DND-41 (cell line): ENCODE results near the gene ACAT1.

Experiments
- ATAC-seq: fragments of 200-7000 bp; cut with Tn5 transposase; 3 replicates; pipeline ENCODE4 v1.9.1; 2021; ENCODE audit warnings: low read depth; ENCODE audit not compliant: insufficient read depth
- DNase-seq: peaks from one replicate; pipeline ENCODE4 v3.0.0-alpha.2; 2020
- H2AFZ ChIP-seq: 2 replicates; pipeline ENCODE4 v1.6.0; 2012; ENCODE audit warnings: low read depth, low read length
- H3K27ac ChIP-seq: 2 replicates; pipeline ENCODE4 v1.5.1; 2012; ENCODE audit warnings: low read length, inconsistent platforms
- H3K27me3 ChIP-seq: fragments of 200-600 bp; sonication (generic); 2 replicates; pipeline ENCODE4 v1.6.0; 2012; ENCODE audit warnings: low read length, mild to moderate bottlenecking, inconsistent platforms; ENCODE audit not compliant: insufficient read depth, poor library complexity
- H3K36me3 ChIP-seq: 2 replicates; pipeline ENCODE4 v1.5.1; 2012; ENCODE audit warnings: low read length, inconsistent platforms; ENCODE audit not compliant: insufficient read depth
- H3K4me1 ChIP-seq: 2 replicates; pipeline ENCODE4 v1.5.1; 2012; ENCODE audit warnings: mild to moderate bottlenecking, low read length; ENCODE audit not compliant: insufficient read depth
- H3K4me2 ChIP-seq: 2 replicates; pipeline ENCODE4 v1.6.0; 2012; ENCODE audit warnings: mild to moderate bottlenecking, moderate library complexity, low read length, inconsistent platforms; ENCODE audit not compliant: insufficient read depth
- H3K4me3 ChIP-seq, 2 experiments: fragments of 200-600 bp in 1 of 2; shearing (Covaris generic) in 1 of 2; 2 replicates each; pipeline ENCODE4 v1.5.1; 2012 to 2016; ENCODE audit warnings: inconsistent platforms in 2 of 2, low read length in 2 of 2, mild to moderate bottlenecking in 2 of 2, low read depth in 1 of 2, moderate library complexity in 1 of 2
- H3K79me2 ChIP-seq: 2 replicates; pipeline ENCODE4 v1.6.0; 2012; ENCODE audit warnings: low read length, inconsistent platforms; ENCODE audit not compliant: insufficient read depth
- H3K9ac ChIP-seq: 2 replicates; pipeline ENCODE4 v1.6.0; 2012; ENCODE audit warnings: low read depth, mild to moderate bottlenecking, inconsistent platforms, low read length, moderate library complexity
- H3K9me3 ChIP-seq: 2 replicates; pipeline ENCODE4 v1.5.1; 2012; ENCODE audit warnings: low read length, moderate library complexity, mild to moderate bottlenecking, inconsistent platforms; ENCODE audit not compliant: insufficient read depth, severe bottlenecking
- H4K20me1 ChIP-seq: 2 replicates; pipeline ENCODE4 v1.6.0; 2012; ENCODE audit warnings: low read length; ENCODE audit not compliant: insufficient read depth
- CTCF ChIP-seq: IDR thresholded peaks from 2 replicates; pipeline ENCODE4 v1.5.1; 2012; ENCODE audit warnings: borderline replicate concordance, low read length, moderate library complexity, mild to moderate bottlenecking; ENCODE audit not compliant: poor library complexity, severe bottlenecking; ENCODE audit errors: extremely low read depth
- EZH2 ChIP-seq: IDR thresholded peaks from 3 replicates; pipeline ENCODE4 v1.6.1; 2012; ENCODE audit warnings: borderline replicate concordance, low read depth, mild to moderate bottlenecking, moderate library complexity, low read length, inconsistent platforms; ENCODE audit not compliant: severe bottlenecking

ACAT1 gene

GRCh38 chr11:108147150-108147549 lies 25.8 kb downstream of the ACAT1 start:
- H3K4me2 ChIP-seq = no peak overlapping the region
- no peak overlapping the region for H2AFZ ChIP-seq
- H3K27me3 ChIP-seq = no peaks in the 10 kb centered on the region
- no peaks in the 10 kb centered on the region for H3K4me1 ChIP-seq
- ATAC-seq (no peak), DNase-seq (no peak)
- H3K9me3 ChIP-seq = no peaks in the 10 kb centered on the region
- H4K20me1 ChIP-seq = no peaks in the 10 kb centered on the region
- H3K4me3 ChIP-seq = no peak overlapping the region
- peaks cover 65% of the 10 kb centered on the region for H3K36me3 ChIP-seq
- H3K9ac ChIP-seq = no peak overlapping the region
- no peak for TF ChIP-seq CTCF
- TF ChIP-seq EZH2 = no peak
- no peaks in the 10 kb centered on the region for H3K79me2 ChIP-seq
- no peak overlapping the region for H3K27ac ChIP-seq

GRCh38 chr11:108148556-108148955 lies 27.2 kb downstream of the ACAT1 start:
- H3K27me3 ChIP-seq = no peaks in the 10 kb centered on the region
- H2AFZ ChIP-seq = no peak overlapping the region
- DNase-seq (no peak), ATAC-seq (no peak)
- peaks cover 74% of the 10 kb centered on the region for H3K36me3 ChIP-seq
- H3K27ac ChIP-seq = no peak overlapping the region
- H3K79me2 ChIP-seq = no peaks in the 10 kb centered on the region
- H3K4me3 ChIP-seq = no peak overlapping the region
- no peaks in the 10 kb centered on the region for H4K20me1 ChIP-seq
- H3K9ac ChIP-seq = no peak overlapping the region
- H3K4me1 ChIP-seq = no peaks in the 10 kb centered on the region
- TF ChIP-seq CTCF (no peak), EZH2 (no peak)
- no peak overlapping the region for H3K4me2 ChIP-seq
- H3K9me3 ChIP-seq = no peaks in the 10 kb centered on the region

- TF ChIP-seq EZH2 (no peak), CTCF (no peak)
- DNase-seq (no peak), ATAC-seq (no peak)
- H3K4me3 ChIP-seq = no peak overlapping the region
- H4K20me1 ChIP-seq = no peaks in the 10 kb centered on the region
- H3K79me2 ChIP-seq = no peaks in the 10 kb centered on the region
- no peak overlapping the region for H2AFZ ChIP-seq
- no peaks in the 10 kb centered on the region for H3K27me3 ChIP-seq
- H3K9me3 ChIP-seq = no peaks in the 10 kb centered on the region
- H3K36me3 ChIP-seq = peaks cover 96% of the 10 kb centered on the region
- H3K27ac ChIP-seq = no peak overlapping the region
- H3K4me1 ChIP-seq = no peaks in the 10 kb centered on the region
- no peak overlapping the region for H3K9ac ChIP-seq
- H3K4me2 ChIP-seq = no peak overlapping the region
Observed at GRCh38 chr11:108154591-108154990, 33.2 kb downstream of the ACAT1 start.
